NCI-H1105 (cell line): ENCODE results near the gene APOBEC3F.

Experiments
- DNase-seq: peaks from one replicate; lab custom pipeline; 2025; lab: John Stamatoyannopoulos, UW

The APOBEC3F gene

DNA sequence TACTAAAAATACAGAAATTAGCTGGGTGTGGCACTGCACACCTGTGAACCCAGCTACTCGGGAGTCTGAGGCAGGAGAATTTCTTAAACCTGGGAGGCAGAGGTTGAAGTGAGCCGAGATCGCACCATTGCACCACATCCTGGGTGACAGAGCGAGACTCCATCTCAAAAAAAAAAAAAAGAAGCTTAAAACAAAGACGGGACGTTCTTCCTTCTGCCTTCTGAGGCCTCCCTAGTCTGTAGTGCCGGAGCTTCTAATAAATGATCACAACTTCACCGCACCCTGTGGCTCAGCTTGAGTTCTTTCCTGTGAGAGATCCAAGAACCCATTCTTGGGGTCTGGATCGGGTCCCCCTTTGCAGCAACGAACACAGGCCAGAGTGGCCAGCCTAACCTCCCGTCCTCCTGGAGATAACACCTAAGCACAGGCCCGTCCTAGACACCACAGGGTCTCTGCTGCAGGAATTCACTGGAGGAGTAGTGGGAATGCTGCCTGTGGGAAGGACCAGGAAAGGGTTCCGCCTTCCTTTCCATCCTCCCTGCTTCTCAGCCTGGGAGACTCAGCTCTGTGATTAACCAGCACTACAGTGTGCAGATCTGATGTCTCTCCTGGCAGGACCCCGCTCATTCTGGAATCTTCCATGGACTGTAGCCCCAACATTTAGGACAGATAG, 54.2 kb downstream of the APOBEC3F start:
- DNase-seq = no peak

DNA sequence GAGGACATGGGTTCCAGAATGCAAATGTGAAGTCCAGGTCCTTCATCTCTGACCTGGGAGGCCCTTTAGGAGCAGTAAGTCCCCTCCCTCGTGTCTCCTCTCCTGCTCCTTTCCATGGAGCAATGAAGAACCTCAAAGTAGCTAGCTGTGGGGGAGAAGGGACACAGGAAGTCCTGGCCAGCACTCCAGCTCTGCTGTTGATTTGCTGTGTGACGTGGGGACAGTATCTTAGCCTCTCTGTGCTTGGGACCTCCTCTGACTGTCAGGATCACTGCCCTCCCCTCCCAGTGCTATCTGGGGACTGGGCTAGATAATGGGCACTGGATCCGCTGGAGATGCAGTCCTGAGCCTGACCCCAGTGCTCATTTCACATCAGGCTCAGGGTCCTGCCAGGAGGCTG, 55.3 kb downstream of the APOBEC3F start:
- DNase-seq = no peak

DNA sequence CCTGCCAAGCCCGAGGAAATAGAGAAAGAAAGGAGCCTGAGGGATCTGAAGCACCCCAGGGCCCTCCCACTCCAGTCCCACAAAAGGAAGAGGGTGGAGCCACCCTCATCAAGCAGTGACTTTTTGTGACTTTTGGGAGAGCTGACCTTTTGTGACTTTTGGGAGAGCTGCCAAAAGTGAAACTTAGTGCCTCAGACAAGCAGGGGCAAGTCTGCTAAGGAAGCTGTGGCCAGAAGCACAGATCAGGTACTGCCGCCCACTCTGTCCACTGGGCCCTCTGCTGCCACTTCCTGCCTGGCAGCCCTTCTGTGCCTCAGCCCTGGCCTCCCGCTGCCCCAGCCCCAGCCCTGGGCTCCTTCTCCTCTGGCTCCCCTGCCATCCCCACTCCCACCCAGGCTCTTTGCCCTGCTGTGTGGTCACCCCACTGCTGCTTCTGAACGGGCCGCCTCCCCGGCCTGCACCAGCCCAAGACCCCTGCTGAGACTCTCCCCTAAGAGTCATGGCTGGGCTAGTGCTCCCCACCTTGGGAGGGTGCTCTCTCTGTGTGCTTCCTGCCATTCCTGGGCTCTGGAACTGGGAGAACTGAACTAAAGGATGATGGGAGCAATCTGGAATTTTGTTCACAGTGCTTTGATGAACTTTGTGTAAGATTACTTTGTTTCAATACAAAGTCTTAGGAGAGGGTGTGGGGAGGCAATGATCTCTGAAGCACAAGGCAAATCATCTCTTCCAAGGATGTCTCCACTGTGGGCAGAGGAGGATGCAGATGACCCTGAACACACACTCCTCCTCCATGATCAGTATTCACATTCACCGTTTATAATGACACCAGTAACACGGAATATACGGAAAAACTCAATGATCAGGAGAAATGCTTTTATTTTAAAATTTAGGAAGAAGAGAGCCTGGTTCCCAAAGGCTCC, 56.7 kb downstream of the APOBEC3F start, which contains the start of gene APOBEC3H:
APOBEC3H (plus strand) TSS at position 147 of the 923 bp plus-strand sequence. CDS start 3,035 bp downstream, outside the sequence.
- peak; percentile 16 for DNase-seq

DNA sequence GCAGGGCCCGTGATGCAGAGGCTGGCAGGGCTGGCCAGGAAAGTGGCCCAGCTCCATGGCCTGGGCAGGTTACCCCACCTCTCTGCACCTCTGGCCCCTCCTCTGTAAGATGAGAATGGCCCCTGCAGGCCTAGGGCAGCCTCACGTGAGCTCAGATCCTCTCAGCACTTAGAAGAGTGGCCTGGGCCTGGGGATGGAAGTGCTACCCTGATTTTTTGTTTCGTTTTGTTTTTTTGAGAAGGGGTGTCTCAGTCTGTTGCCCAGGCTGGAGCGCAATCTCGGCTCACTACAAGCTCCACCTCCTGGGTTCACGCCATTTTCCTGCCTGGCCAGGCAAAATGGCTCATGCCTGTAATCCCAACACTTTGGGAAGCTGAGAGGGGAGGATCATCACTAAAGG, 57.4 kb downstream of the APOBEC3F start:
- DNase-seq = no peak

DNA sequence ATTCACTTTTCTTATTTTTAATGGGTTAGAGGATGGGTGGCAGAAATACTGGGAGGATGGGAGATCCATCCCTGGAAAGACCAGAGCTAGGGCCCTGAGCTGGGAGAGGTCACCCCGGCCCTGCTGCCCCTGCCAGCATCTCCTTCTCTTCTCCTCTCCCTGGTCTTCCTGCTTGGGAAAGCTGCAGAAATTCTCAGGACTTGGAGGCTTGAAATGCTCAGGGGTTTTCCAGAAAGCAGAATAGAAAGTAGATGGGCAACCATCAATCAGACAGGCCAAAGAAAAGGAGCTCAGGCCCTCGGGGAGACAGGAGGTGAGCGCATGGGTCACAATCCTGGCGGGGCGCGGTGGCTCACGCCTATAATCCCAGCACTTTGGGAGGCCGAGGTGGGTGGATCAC, 57.9 kb downstream of the APOBEC3F start:
- DNase-seq = no peak

DNA sequence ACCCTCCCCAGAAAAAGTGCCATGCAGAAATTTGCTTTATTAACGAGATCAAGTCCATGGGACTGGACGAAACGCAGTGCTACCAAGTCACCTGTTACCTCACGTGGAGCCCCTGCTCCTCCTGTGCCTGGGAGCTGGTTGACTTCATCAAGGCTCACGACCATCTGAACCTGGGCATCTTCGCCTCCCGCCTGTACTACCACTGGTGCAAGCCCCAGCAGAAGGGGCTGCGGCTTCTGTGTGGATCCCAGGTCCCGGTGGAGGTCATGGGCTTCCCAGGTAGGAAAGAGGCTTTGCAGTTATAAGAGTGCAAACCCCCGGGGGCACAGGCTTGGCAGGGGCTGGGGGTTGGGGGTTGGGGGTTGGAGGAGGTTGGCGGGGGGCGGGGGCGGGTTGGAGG, 60.6 kb downstream of the APOBEC3F start:
- DNase-seq = no peak

DNA sequence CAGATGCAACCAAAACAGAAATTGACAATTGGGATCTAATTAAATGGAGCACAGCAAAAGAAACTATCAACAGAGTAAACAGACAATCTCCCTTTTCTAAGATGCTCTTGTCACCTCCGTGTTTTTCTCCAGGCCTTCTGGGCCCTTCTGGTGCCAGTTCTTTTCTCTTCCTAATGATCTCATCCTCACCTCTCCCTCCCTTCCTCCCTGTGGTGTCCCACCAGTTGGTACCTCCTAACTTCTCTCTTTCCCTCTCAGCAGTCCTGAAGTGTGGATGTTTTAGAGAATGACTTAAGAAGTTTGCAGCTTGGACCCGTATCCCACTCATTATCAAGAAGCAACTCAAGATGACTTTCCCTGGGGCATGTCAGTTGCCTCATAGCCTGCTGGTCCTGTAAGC, 62.8 kb downstream of the APOBEC3F start:
- no peak for DNase-seq
